LNCAP (cell line): ENCODE measurements around the gene CSRNP3.

Source experiments
- CTCF ChIP-seq: fragments of 450-650 bp; IDR thresholded peaks from 2 replicates; pipeline ENCODE4 v1.5.1; 2017; ENCODE audit warnings: mild to moderate bottlenecking

CSRNP3 gene

DNA sequence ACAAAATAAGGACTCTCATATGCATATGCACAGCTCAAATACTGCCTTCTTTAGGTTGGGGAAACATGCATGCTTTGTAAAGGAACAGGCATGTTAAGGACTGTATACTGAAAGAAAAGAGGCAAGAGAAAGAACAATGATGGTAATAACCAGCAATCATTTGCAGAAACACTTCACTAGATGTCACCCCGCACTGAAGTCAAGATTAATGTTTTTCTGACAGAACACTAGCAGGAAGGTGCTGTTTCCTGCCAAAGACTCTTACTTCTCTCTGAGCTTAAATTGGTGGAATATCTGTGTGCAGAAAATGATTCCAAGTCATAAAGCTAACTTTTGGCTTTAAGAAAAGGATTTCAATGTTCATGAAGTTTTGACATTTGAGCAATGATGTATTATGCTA is 19.3 kb upstream of the CSRNP3 start:
- peak; percentile 15; the same call in 1 of the 2 replicates for TF ChIP-seq CTCF

DNA sequence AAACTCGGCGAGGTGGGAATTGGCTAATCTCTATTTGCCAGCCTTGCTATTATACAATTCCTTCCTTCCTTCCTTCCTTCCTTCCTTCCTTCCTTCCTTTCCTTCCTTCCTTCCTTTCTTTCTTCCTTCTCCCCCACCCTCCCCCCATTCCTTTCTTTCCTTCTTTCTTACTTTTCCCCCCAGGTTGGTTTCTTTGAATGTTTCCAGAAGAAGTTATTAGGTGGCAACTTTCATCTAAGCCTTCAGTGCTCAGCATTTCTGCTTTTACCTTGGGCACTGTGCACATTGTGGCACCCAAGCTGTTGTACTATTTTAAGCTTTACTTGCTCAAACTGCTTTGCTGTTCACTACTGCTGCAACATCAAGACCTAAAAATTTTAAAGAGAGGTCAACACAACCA is 17.2 kb upstream of the CSRNP3 start:
- no peak for TF ChIP-seq CTCF

GRCh38 chr2:165453561-165454094 is 15.9 kb upstream of the CSRNP3 start:
- TF ChIP-seq CTCF: no peak

DNA sequence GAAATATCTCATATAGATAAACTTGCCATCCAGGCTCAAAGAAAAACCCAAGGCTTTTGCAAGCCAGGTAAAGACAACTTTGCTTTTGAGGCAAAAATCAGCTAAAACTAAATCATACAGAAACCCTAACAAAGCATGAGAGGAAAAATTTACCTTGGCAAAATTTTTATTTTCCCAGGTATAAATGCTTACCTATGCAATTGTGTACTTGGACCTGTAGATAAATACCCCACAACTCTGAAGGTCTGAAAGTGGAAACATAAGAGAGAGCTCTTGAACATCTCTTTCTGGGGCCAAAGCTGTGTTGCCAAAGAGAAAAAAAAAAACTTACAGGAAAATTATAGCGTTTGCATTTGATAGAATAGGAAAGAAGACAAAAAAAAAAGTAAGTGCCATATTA is 14.6 kb upstream of the CSRNP3 start:
- no peak for TF ChIP-seq CTCF

DNA sequence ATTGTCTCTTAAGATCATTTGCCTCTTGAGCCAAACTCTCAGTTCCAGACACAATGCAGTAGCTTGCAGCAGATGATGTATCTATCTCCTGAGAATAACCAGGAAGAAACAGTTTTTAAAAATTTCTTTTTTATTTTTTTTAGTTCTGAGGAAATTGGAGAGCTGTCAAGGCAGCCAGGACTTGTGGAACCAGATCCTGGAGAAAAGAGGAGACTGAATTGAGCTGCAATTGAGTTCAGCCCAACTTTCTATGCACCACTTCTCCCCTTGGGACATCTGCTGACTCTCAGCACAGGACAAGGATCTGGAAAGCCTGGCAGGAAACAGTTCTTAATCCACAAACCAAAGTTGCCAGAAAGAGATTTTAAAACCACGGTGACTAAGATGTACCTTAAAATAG is 13.5 kb upstream of the CSRNP3 start:
- no peak for TF ChIP-seq CTCF

DNA sequence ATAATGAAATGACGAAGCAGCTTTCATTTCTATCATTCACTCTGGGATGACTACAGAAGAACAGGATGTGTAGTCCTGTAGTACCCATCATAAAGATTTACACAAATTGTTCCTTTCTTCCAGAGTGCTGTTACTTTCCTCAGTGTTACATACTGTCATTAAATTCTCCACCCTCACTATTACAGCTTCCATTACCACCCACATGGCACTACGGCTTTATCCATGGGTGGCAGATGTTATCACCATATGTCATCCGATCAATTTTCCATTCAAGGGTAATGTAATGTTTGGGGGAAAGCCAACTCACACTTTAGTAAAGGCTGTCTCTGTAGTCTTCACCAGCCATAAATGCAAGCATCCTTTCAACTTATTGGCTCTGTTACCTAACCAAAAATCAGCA is 7.1 kb upstream of the CSRNP3 start:
- TF ChIP-seq CTCF: no peak

DNA sequence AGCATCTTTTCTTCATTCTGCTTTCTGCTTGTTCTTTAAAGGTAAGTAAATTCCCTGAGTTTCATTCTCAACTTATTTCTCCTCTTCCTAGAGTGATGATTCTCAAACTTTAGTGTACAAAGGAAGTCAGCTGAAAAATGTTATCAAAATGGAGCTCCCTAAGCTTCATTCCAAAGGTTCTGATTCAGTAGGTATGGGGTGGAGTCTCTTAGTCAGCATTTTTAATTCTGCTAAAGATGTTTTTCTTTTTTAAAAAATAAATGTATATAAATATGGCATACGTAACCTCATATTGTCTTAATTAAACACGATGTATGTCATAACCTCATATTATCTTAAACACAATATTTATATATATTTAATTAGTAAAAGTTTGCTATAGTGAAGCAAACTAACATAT is 3.1 kb upstream of the CSRNP3 start:
- TF ChIP-seq CTCF: no peak

- no peak for TF ChIP-seq CTCF
These were observed 1.6 kb upstream of the CSRNP3 start for GRCh38 chr2:165467921-165468320.
